GM10248 (cell line): ENCODE measurements around the gene TXNRD1.
"Not testable (repeated sequence)": the region's sequence is repeated elsewhere in the genome, so short reads cannot be mapped to it uniquely, and the experiment has no call there.

Experiments used
- CTCF ChIA-PET: fragments of 300-600 bp; sonication (Branson Sonifier 250); formaldehyde crosslinking; extraction: SDS; loops from one replicate; lab custom pipeline; 2021; ENCODE audit warnings: antibody characterized with exemption; lab: Yijun Ruan, JAX
- POLR2A ChIA-PET: fragments of 350-650 bp; sonication (Branson Sonifier 250); formaldehyde crosslinking; extraction: SDS; loops from one replicate; lab custom pipeline; 2020; ENCODE audit warnings: antibody characterized with exemption; lab: Yijun Ruan, JAX
- DNase-seq: peaks from one replicate; pipeline ENCODE4 v3.0.0; 2012; ENCODE audit errors: extremely low spot score
- TF ChIP-seq, protein P1 (sequence below): IDR thresholded peaks from 2 replicates; pipeline ENCODE4 v1.5.1; 2012; ENCODE audit warnings: mild to moderate bottlenecking, low read depth; ENCODE audit errors: extremely low read depth, missing control alignments, control extremely low read depth

Gene TXNRD1

DNA sequence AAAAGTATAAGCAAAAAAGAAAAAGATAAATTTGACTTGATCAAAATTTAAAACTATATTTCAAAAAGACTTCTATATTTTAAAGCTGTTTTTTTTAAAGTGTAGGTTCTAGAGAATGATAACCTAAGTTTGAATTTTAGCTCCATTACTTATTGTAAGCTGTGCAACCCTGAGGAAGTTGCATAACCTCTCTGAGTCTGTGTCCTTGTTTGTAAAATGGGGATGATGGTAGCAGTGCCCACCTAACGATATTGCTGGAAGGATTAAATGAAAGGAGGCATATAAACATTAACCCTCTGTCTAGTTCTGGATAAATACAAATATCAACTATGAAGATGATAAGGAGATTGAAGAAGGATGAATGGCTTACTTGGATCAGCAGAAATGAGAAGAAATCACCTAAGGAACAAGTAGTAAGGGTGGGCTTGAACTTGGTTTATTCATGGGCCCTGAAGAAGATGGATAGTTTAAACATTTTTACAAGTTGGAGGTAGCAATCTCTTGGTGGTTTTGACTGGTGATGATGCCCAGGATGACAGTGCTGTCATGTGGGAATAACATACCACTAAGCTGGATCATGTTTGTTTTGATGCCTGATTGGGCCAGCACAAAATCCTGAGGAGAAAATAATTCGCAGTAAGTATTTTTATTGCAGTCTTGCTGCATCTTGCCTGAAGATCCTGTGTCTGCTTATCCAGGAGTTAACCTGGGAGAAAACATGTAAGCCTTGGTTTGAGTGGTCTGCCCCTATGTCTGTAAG, 35.0 kb downstream of the TXNRD1 start:
- TF ChIP-seq, protein P1, sequence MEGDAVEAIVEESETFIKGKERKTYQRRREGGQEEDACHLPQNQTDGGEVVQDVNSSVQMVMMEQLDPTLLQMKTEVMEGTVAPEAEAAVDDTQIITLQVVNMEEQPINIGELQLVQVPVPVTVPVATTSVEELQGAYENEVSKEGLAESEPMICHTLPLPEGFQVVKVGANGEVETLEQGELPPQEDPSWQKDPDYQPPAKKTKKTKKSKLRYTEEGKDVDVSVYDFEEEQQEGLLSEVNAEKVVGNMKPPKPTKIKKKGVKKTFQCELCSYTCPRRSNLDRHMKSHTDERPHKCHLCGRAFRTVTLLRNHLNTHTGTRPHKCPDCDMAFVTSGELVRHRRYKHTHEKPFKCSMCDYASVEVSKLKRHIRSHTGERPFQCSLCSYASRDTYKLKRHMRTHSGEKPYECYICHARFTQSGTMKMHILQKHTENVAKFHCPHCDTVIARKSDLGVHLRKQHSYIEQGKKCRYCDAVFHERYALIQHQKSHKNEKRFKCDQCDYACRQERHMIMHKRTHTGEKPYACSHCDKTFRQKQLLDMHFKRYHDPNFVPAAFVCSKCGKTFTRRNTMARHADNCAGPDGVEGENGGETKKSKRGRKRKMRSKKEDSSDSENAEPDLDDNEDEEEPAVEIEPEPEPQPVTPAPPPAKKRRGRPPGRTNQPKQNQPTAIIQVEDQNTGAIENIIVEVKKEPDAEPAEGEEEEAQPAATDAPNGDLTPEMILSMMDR: no peak
- DNase-seq: no peak
- ChIA-PET CTCF (interaction anchor here (0.8 kb wide), 1 partner anchor 15 kb away, joined by 3 read pairs; no protein-coding TSS in a partner anchor), POLR2A (no interaction called here)

DNA sequence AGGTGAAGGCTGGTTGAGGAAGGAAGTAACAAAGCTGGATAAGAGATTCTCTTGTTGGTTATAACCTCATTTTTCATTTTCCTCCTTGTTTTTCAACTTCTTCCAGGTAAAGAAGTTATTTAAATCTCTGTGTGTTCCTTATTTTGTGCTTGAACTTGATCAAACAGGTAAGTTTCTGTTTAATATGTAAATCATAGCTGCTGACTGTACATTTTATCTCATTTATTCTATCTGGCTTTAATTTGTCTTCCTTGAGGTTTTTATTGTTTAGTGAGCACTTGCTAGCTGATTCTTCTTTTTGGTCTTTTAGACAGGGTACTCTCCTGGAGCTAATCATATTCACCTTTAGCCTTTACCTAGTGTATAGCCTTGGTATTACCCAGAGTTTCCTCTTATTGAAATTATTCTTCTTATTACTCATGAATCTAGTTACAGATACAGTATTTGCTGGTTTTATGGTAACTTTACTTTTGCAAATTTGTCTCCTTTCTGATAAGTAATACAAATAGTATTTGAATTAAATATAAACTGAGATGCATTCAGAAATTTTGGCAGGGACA, 42.4 kb downstream of the TXNRD1 start:
- CTCF ChIA-PET: interaction anchor here (1.1 kb wide), 1 partner anchor 18 kb away, joined by 3 read pairs; no protein-coding TSS in a partner anchor
- TF ChIP-seq, protein P1: no peak
- no peak for DNase-seq
- POLR2A ChIA-PET: no interaction called here

DNA sequence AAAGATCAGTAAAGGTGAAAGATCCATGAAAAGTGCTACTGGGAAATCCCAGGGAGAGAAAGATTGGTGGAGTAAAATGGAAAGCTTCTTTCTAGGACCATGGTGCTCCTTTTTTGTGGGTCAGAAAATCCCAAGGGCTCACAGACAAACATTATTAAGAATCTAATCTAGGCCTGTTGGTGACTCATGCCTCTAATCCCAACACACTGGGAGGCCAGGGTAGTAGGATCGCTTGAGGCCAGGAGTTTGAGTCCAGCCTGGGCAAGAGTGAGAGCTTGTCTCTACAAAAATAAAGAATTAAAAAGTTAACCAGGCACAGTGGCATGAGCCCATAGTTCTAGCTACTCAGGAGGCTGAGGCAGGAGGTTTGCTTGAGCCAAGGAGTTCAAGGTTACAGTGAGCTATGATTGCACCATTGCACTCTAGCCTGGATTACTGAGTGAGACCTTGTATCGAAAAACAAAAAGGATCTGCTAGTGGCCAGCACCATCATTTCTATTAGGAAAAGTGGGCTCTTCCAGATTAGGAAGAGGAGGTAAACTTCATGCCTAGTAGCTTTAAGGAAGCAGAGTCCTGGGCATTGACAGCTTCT, 43.0 kb downstream of the TXNRD1 start:
- DNase-seq: no peak
- TF ChIP-seq, protein P1: no peak
- ChIA-PET POLR2A (no interaction called here), CTCF (interaction anchor here (1.1 kb wide), 1 partner anchor 18 kb away, joined by 3 read pairs; no protein-coding TSS in a partner anchor)

DNA sequence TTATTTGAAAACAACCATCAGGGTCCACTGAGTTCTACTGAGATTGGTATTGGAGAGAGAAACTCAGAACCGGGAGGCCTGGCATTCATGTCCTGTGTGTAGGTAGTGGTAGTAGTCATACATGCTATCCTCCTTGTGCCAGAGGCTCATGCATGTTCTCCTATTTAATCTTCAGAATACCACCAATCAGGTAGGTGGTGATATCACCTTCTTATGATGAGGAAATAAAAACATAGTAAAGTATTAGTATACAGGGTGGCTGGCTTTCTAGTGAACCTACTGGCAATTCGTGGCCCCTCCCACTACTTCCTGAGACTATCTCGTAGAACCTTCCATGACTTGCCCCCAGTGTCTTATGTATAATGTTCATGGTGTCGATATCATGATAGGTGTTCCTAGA, 47.4 kb downstream of the TXNRD1 start:
- ChIA-PET CTCF (interaction anchor here (0.7 to 0.9 kb wide), 2 partner anchors 12 to 14 kb away, joined by 3 read pairs; no protein-coding TSS in a partner anchor), POLR2A (no interaction called here)
- TF ChIP-seq, protein P1: no peak
- no peak for DNase-seq

DNA sequence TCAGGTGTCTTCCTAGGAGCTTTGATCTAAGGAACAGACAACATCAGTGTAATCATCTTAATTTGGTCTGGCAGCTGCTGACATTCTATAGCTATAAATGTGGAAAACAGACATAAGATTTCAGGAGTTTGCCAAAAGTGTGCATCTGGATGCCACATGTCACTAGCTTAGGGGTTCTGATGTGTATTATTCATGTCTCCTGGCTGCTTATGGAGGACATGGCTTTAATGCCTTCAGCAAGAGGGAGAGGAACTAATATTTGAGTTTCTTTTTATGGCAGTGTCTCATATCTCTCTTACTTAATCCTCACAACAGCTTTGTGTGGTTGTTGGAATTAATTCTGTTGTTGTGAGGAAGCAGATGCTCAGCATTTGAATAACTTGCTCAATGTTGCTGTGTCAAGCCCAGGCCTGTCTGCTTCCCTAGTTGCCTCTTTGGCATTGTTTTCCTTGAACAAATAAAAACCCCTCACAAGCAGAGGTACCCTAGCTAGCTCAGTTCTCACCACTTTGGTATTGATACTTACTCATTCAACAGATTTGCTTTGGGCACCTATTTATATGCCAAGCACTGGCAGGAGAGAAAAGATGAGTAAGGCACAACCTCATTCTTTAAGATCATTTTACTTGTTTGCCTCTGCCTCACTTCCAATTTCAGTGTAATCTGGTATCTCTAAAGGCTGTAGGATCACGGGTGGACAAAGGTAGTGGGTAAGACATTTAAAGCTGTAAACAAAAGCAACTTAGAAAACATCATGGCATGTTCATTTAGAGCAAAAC, 48.2 kb downstream of the TXNRD1 start:
- no peak for DNase-seq
- TF ChIP-seq, protein P1: no peak
- POLR2A ChIA-PET: no interaction called here
- CTCF ChIA-PET: interaction anchor here (0.7 to 1.3 kb wide), 3 partner anchors 11 to 95 kb away, joined by 3 to 4 read pairs (median 3); no protein-coding TSS in a partner anchor

DNA sequence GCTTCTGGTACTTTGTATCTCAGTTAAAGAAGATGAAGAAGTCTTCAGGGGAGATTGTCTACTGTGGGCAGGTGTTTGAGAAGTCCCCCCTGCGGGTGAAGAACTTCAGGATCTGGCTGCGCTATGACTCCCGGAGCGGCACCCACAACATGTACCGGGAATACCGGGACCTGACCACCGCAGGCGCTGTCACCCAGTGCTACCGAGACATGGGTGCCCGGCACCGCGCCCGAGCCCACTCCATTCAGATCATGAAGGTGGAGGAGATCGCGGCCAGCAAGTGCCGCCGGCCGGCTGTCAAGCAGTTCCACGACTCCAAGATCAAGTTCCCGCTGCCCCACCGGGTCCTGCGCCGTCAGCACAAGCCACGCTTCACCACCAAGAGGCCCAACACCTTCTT, 49.9 kb downstream of the TXNRD1 start:
- CTCF ChIA-PET: interaction anchor here (1.3 kb wide), 1 partner anchor 11 kb away, joined by 4 read pairs; no protein-coding TSS in a partner anchor
- not testable (repeated sequence) for DNase-seq

More for the DNA sequence above, 49.9 kb downstream of the TXNRD1 start:
- POLR2A ChIA-PET: not testable (repeated sequence)
